Measurements from ENCODE around the gene NACAD.
"Not testable (repeated sequence)": the region's sequence is repeated elsewhere in the genome, so short reads cannot be mapped to it uniquely, and the experiment has no call there.

The NACAD gene

GRCh38 chr7:45088821-45089340 is at the start of gene NACAD:
NACAD (minus strand) TSS chr7:45088969; CDS start chr7:45088894, 75 bp downstream.
- no peak for DNase-seq

- DNase-seq: peak; percentile 50
Observed at GRCh38 chr7:45136106-45137060, 47.6 kb upstream of the NACAD start.

GRCh38 chr7:45133877-45134276 is 45.1 kb upstream of the NACAD start:
- no peak for DNase-seq

- DNase-seq: no peak
Observed at GRCh38 chr7:45133352-45133751, 44.6 kb upstream of the NACAD start.

- DNase-seq: no peak
Observed at GRCh38 chr7:45132708-45133320, 44.0 kb upstream of the NACAD start.

GRCh38 chr7:45131891-45132290 is 43.1 kb upstream of the NACAD start:
- DNase-seq: no peak

- no peak for DNase-seq
Observed at GRCh38 chr7:45130910-45131309, 42.1 kb upstream of the NACAD start.

- DNase-seq: no peak
Observed at GRCh38 chr7:45129906-45130305, 41.1 kb upstream of the NACAD start.

GRCh38 chr7:45129181-45129800 is 40.5 kb upstream of the NACAD start:
- no peak for DNase-seq

GRCh38 chr7:45126920-45127319 is 38.2 kb upstream of the NACAD start:
- no peak for DNase-seq

GRCh38 chr7:45126201-45126600 is 37.4 kb upstream of the NACAD start:
- DNase-seq: no peak

GRCh38 chr7:45125193-45125904 is 36.6 kb upstream of the NACAD start:
- no peak for DNase-seq

- DNase-seq: no peak
Observed at GRCh38 chr7:45123913-45124710, 35.3 kb upstream of the NACAD start.

- no peak for DNase-seq
Observed at GRCh38 chr7:45122975-45123860, 34.4 kb upstream of the NACAD start.

- no peak for DNase-seq
Observed at GRCh38 chr7:45119550-45119949, 30.8 kb upstream of the NACAD start.

- DNase-seq: no peak
Observed at GRCh38 chr7:45118889-45119331, 30.1 kb upstream of the NACAD start.

GRCh38 chr7:45118292-45118691 is 29.5 kb upstream of the NACAD start:
- DNase-seq: no peak

GRCh38 chr7:45117582-45117981 is 28.8 kb upstream of the NACAD start:
- no peak for DNase-seq

- DNase-seq: no peak
Observed at GRCh38 chr7:45116048-45116447, 27.3 kb upstream of the NACAD start.

GRCh38 chr7:45114926-45115325 is 26.2 kb upstream of the NACAD start:
- no peak for DNase-seq

GRCh38 chr7:45114257-45114656 is 25.5 kb upstream of the NACAD start:
- DNase-seq: not testable (repeated sequence)
